Non-pigmented ciliary epithelial cell (primary cell): ENCODE results near the gene SLC9A3.

ENCODE experiments used
- DNase-seq: peaks from one replicate; pipeline ENCODE4 v3.0.0-alpha.2; 2010; ENCODE audit warnings: low read depth

The SLC9A3 gene

DNA sequence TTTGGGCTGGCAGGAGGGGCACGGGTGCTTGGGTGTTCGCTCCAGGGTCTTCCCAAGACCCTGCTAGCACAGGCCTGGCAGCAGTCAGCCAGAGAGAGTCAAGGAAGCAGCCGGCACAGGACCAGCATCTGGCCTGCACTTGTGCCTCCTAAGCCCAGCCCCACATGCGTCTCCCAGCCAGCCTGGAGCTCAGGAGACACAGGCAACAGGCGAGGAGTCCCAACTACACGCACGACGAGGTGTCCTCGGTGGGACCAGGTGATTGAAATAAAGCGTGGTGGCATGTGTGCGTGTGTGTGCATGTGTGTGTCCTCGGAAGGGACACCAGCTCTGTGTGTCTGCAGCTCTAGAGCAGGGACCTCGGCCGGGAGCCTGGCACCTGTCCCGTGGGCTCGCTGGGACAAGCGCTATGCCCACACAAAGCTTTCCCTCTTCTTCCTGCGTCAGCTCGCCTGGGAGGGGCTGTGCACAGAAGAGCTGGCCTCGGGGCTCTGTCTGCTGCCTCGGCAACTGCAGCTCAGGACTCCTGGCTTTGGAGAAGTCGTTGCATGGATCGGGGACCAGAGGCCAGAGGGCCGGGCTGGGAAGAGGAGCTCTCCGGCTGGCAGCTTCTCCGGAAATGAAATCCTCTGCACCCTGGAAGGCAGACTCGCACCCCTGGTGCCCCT lies 14.7 kb upstream of the SLC9A3 start:
- DNase-seq = no peak

DNA sequence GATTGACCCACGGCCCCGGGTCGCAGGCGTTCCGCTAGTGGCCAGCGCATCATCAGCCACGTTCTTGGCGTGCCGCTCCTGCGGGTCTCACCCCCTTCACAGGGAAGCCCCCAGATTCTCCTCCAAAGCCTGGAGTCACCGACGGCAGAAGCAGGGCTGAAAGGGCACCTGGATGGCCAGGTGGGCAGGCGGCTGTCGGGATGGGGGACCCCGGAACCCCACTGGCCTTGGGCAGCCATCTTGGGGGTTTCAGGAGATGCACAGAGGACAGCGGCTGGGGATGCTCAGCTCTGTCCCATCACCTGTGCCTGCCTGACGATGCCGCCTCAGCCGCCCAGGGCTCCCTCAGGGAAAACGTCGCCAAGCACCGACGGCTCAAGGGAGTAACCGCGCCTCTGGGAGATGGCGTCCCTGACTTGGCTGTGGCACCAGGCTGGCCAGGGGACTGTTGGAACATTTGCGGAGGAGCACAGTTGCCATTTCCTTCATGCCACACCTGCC lies 14.1 kb upstream of the SLC9A3 start:
- no peak for DNase-seq

DNA sequence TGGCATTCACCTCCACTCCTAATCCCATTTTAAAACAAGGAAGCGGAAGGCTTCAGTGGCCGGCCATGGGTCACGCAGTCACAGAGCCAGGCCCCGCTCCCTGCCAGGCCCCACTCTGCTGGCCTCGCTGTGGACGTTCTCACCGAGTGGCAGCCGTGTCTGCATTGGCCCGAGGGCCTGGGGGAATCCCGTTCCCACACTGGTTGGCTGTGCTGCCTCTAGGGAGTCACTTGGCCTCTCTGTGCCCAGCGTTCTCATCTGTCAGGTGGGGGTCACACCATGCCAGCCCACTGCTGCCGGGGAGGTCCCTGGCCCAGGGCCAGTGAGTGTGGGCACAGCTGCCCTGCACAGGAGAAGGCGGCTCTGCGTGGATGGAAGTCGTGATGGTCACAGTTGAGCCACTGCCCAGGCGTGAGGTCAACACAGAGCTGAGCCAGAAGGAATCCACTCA lies 13.4 kb upstream of the SLC9A3 start:
- DNase-seq = no peak

DNA sequence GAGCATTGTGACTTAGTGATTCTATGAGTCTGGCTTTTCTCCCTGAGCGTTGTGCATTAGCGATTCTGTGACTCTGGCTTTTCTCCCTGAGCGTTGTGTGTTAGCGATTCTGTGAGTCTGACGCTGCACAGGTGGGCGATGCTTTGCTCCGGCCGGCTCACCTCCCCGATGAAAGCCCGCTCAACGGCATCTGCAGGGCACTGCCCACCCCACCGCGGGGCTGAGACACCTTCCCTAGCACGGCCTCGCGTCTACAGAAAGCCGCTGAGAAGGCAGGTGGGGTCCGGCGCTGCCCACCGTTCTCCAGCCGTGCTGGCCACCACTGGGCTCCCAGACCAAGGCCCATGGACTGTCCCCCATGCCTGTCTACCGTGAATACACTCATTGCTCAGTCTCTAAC lies 12.8 kb upstream of the SLC9A3 start:
- DNase-seq = no peak

DNA sequence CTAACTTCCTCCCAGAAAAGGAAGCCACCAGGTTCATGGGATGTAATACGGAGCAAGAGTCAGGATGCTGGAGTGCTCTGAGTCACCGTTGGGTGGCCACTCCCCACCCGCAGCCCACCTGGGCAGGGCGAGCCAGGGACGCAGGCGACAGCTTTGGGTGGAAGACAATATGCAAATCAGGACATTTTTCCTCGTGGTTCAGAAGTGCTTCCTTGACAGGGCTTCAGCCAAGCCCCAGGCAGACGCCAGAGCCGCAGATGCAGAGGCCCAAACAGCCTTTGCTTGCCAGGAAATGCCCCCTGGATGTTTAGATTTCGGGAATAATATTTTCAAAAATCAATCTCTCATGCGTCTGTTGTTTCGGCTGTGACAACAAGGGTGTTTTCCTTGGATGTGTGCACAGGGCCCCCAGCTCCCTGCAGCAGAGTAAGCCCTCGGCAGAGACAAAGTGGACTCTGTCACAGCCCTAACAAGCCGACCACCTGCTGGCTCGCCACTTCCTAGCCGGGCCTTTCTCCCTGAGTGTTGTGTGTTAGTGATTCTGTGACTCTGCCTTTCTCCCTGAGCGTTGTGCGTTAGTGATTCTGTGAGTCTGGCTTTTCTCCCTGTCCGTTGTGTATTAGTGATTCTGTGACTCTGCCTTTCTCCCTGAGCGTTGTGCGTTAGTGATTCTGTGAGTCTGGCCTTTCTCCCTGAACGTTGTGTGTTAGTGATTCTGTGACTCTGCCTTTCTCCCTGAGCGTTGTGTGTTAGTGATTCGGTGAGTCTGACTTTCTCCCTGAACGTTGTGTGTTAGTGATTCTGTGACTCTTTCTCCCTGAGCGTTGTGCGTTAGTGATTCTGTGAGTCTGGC lies 11.8 kb upstream of the SLC9A3 start:
- no peak for DNase-seq

DNA sequence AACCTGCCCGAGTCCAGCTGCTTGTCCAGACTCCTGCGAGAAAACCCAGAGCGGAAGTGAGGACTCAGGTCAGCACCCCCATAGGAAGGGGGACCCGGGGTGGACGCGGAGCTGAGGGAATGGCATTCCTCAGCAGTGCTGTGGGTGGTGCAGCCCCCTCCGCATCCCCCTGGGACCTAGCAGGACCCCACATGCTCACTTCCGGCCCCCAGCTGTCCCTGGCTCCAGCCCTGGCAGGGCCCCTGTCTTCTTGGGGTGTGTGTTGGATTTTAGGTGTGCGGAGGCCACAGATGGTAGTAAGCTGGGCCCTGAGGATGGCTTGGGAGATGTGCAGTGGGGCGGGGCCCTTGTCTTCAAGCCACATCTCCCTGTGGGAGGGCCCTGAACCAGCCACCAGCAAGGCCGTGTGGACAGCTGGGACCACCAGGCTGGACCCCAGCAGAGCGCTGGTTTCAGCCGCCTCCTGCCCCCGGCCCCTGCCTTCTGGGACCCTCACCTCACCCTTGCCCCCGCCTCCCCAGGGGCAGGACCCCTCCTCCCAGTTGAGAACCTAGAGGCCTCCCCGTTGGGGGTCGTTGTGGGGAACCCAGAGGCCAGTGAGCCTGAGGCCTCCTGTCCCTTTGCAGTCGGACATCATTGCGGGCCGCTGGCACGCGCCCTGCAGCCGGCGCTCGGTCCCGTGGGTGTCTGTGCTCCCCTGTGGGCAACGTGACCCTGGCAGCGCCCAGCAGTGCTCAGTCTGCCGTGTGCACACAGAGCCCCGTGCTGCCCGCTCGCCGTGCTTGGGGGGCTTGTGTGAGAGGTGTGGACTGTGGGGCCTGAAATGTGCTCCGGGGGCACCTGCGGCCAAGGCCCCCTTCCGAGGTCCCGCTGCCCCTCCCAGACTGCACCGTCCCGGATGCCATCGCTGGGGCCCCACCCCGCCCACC lies 10.8 kb upstream of the SLC9A3 start:
- no peak for DNase-seq

- DNase-seq = no peak
Measured at GRCh38 chr5:533955-534742, 9.9 kb upstream of the SLC9A3 start.

DNA sequence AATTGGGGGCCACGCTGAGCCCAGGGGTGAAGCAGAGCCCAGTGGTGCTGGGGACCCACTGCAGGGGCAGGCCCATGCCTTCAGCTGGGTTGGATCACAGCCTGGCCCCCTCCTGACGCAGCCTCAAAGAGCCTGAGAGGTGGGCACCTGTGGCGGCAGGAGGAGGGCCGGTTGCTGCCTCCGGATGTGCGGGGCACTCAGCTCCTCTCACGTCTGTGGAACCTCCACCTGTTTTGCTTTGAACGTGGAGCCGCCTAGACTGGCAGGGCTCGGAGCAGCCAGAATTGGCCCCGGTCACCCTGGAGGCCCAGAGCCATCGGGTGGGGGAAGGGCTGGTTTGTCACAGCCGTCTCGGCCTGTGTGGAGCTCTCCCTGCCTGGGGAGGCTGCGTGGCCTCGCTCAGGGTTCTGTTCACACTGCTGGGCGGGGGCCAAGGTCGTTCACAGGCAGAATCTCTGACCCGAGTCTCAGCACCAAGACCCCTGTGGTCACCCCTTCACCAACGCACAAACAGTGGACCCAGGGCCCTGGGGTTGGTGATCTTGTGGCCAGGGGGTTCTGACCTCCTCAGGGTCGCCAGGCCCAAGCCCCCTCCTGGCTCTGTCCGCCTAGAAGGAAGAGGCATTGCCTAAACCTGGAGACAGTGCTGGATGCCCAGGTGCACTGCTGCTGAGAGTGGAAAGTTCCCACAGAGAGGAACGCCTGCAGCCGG lies 9.2 kb upstream of the SLC9A3 start:
- no peak for DNase-seq

- DNase-seq = no peak
Measured at GRCh38 chr5:532521-533242, 8.4 kb upstream of the SLC9A3 start.

DNA sequence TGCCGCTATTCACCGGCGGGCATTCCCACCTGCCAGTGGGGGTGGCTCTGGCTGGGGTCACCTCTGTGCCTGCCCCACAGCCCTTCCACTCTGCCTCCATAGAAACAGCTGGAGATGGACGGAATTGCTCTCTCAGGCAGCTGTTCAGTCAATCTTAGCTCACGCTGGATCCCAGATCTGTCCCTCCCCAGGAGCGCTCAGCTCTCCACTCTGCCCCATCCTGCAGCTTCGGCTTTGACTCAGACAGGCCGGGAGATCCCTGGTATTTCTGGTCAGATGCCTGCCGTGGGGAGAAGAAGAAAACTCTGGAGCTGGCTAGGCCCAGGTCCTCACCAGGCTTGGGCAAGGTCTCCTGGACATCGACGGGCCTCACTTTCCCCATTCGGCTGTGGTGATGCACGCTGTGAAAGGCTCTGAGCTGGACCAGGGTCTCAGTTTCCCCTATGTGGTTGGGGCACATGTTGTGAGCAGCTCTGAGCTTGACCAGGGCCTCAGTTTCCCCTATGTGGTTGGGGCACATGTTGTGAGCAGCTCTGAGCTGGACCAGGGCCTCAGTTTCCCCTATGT lies 7.6 kb upstream of the SLC9A3 start:
- no peak for DNase-seq

DNA sequence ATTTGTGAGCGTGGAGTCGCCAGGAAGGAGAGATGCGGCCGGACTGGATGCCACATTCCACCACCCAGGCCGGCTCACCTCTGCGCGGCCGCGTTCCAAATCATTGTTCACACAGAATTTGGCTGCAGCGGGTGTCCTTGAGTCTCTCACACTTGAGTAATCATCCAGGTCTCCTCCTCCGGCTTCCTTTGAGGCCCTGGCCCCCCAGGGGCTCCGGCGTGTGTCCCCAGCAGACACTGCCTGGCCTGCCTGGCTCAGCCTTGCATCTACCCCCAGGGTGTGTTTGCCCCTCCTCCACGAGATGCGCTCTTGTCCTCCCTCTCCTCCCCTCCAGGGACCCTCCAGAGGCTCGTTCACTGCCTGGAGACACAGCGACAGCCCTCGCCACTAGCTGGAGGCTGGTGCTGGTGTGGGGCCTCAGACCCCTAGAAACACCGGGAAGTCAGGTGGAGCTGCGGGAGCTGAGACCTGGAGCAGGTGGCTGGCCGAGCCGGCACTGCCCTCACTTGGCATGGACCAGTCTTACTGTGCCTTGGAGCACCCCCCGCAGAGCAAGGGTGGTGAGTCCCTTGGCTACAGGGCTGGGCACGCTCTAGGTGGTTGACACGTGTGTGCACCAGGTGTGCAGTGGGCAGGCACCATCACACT lies 7.0 kb upstream of the SLC9A3 start:
- no peak for DNase-seq

DNA sequence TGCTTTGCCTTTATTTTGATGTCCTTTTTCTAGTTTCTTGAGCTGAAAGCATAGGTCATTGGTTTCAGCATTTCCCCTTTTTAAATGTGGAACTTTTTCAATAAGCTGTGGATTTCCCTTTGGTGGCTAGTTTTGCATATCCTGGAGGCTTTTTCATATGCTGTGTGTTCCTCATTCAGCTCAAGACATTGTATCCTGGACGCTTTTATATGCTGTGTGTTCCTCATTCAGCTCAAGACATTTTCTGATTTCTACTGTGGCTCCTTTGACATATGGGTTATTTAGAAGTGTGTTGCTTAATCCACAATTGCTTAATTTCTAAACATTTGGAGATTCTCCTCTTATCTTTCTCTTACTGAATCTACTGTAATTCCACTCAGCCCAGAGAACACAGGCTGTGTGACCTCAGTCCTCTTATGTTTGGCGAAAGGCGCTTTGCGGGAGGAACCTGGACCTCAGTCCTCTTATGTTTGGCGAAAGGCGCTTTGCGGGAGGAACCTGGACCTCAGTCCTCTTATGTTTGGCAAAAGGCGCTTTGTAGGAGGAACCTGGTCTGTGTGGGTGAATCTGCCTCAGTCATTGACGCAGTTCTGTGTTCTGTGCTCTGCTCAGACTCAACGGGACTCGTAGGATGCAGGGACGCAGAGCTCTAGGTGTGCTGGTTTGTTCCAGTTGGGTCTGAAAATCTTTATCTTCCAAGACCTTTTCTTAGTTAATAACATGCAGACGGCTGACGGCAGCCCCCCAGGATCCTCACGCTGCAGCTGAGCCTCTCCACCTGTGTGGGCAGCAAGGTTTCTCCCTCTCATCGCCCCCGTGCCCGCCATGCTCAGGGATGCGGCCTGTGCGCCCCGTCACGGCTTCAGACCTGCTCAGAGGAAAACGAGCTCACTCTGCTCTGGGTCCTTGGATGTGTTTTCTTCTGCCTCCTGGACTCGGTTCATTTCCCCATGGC lies 6.0 kb upstream of the SLC9A3 start:
- no peak for DNase-seq

GRCh38 chr5:528629-529511 lies 4.6 kb upstream of the SLC9A3 start:
- no peak for DNase-seq

- DNase-seq = no peak
Measured at GRCh38 chr5:527646-528628, 3.7 kb upstream of the SLC9A3 start.

- no peak for DNase-seq
Measured at GRCh38 chr5:526456-527088, 2.3 kb upstream of the SLC9A3 start.
